SJCRH30 (cell line): Measurements from ENCODE around the gene ZNF77. TPM values are rescaled to one million over a fixed set of nuclear protein-coding genes. Genes with fewer than 3 reads are reported as not detected.

Source experiments
- DNase-seq, 2 experiments: peaks; one replicate each; pipeline ENCODE4 v3.0.0-alpha.2; 2015 to 2020
- H3K27ac ChIP-seq: fragments of 250-450 bp; sonication (Bioruptor Pico); 2 replicates; pipeline ENCODE4 v1.5.1; 2020; ENCODE audit warnings: mild to moderate bottlenecking, moderate library complexity
- H3K27me3 ChIP-seq: fragments of 250-450 bp; sonication (Bioruptor Pico); 2 replicates; pipeline ENCODE4 v1.5.1; 2020; ENCODE audit warnings: mild to moderate bottlenecking, moderate library complexity
- H3K36me3 ChIP-seq: fragments of 250-450 bp; sonication (Bioruptor Pico); 2 replicates; pipeline ENCODE4 v1.5.1; 2020; ENCODE audit warnings: mild to moderate bottlenecking, moderate library complexity
- H3K4me1 ChIP-seq: fragments of 250-450 bp; sonication (Bioruptor Pico); 2 replicates; pipeline ENCODE4 v1.5.1; 2020; ENCODE audit warnings: mild to moderate bottlenecking, moderate library complexity
- H3K4me3 ChIP-seq: fragments of 250-450 bp; sonication (Bioruptor Pico); 2 replicates; pipeline ENCODE4 v1.5.1; 2020; ENCODE audit warnings: mild to moderate bottlenecking, moderate library complexity
- H3K9me3 ChIP-seq: fragments of 250-450 bp; sonication (Bioruptor Pico); replicated peaks from 2 replicates; pipeline ENCODE4 v1.5.1; 2020; ENCODE audit warnings: mild to moderate bottlenecking, moderate library complexity
- total RNA-seq: library from RNA; depleted of rRNA; stranded (reverse); fragments of >200 nt; shearing (Covaris generic); gene quantifications from 2 replicates; pipeline ENCODE4 v1.2.3, GENCODE V29; 2014; rRNA removed

The ZNF77 gene
- total RNA-seq, 1 experiment from 2014 or later, result 17.3 TPM

GRCh38 chr19:2883686-2884439, 60.9 kb downstream of the ZNF77 start:
- no peak overlapping the region for H3K4me3 ChIP-seq
- no peak for DNase-seq
- H3K4me1 ChIP-seq, result peaks cover 4% of the 10 kb centered on the region
- peaks cover 27% of the 10 kb centered on the region for H3K36me3 ChIP-seq
- H3K27me3 ChIP-seq, result no peaks in the 10 kb centered on the region
- H3K27ac ChIP-seq, result no peak overlapping the region
- peaks cover 10% of the 10 kb centered on the region for H3K9me3 ChIP-seq

Other genes starting within 250 kb of the ZNF77 start
- not detected in 2 replicates for gene GNG7, start 242.3 kb downstream of the ZNF77 start, total RNA-seq
- gene DIRAS1, start 223.6 kb downstream of the ZNF77 start, total RNA-seq, result not detected in 2 replicates
- gene SLC39A3, start 205.0 kb downstream of the ZNF77 start, total RNA-seq, result 18.7 and 19.5 TPM in 2 replicates
- 102 and 103 TPM in 2 replicates for gene SGTA, start 161.7 kb downstream of the ZNF77 start, total RNA-seq
- 114 and 119 TPM in 2 replicates for gene THOP1, start 159.5 kb downstream of the ZNF77 start, total RNA-seq
- 1.3 and 1.6 TPM in 2 replicates for gene ZNF554, start 125.1 kb downstream of the ZNF77 start, total RNA-seq
- gene ZNF555, start 103.5 kb downstream of the ZNF77 start, total RNA-seq, result 10.7 and 11.8 TPM in 2 replicates
- 18.4 and 21.3 TPM in 2 replicates for gene ZNF556, start 77.6 kb downstream of the ZNF77 start, total RNA-seq
- 16.7 and 18.9 TPM in 2 replicates for gene ZNF57, start 44.0 kb downstream of the ZNF77 start, total RNA-seq
- 2.6 TPM in 2 replicates for gene TLE6, start 32.6 kb upstream of the ZNF77 start, total RNA-seq
- gene TLE2, start 84.3 kb upstream of the ZNF77 start, total RNA-seq, result 3.7 and 4.7 TPM in 2 replicates
- 313 and 320 TPM in 2 replicates for gene TLE5, start 117.5 kb upstream of the ZNF77 start, total RNA-seq
- 35.8 and 40.1 TPM in 2 replicates for gene GNA11, start 149.4 kb upstream of the ZNF77 start, total RNA-seq
- gene GNA15, start 191.1 kb upstream of the ZNF77 start, total RNA-seq, result 0.13 and 0.59 TPM in 2 replicates
- not detected in 2 replicates for gene S1PR4, start 233.8 kb upstream of the ZNF77 start, total RNA-seq
- 39.8 and 41.8 TPM in 2 replicates for gene NCLN, start 241.0 kb upstream of the ZNF77 start, total RNA-seq